Naive B cell (primary cell): Measurements from ENCODE around the gene RUBCN. TPM values are rescaled to one million over a fixed set of nuclear protein-coding genes. Genes with fewer than 3 reads are reported as not detected.
"Not testable (repeated sequence)": the region's sequence is repeated elsewhere in the genome, so short reads cannot be mapped to it uniquely, and the experiment has no call there.

Source experiments
- ATAC-seq, 2 donors: fragments of 150-1000 bp; cut with Tn5 transposase; 2 replicates each; pipeline ENCODE4 v1.10.0; 2021; ENCODE audit warnings: low read depth in 2 of 2, mild to moderate bottlenecking in 2 of 2, moderate library complexity in 2 of 2
- DNase-seq: peaks from one replicate; pipeline ENCODE4 v3.0.0; 2022
- H3K27ac Mint-ChIP-seq, 6 donors: one replicate each; pipeline ENCODE4 v1.8.0; 2020 to 2022; ENCODE audit warnings: mild to moderate bottlenecking in 6 of 6, mixed read lengths in 6 of 6, moderate library complexity in 5 of 6, inconsistent platforms in 2 of 6
- H3K27me3 Mint-ChIP-seq, 3 donors: one replicate each; pipeline ENCODE4 v1.8.0; 2021 to 2022; ENCODE audit warnings: mixed read lengths in 3 of 3, mild to moderate bottlenecking in 1 of 3
- H3K36me3 Mint-ChIP-seq, 2 donors: one replicate each; pipeline ENCODE4 v1.8.0; 2020 to 2022; ENCODE audit warnings: mixed read lengths in 2 of 2, inconsistent platforms in 1 of 2, mild to moderate bottlenecking in 1 of 2
- H3K4me1 Mint-ChIP-seq, 3 donors: one replicate each; pipeline ENCODE4 v1.8.0; 2020 to 2022; ENCODE audit warnings: mixed read lengths in 3 of 3, inconsistent platforms in 1 of 3, mild to moderate bottlenecking in 1 of 3, moderate library complexity in 1 of 3
- H3K4me3 Mint-ChIP-seq, 8 donors: one replicate each; pipeline ENCODE4 v1.8.0; 2020 to 2022; ENCODE audit warnings: mild to moderate bottlenecking in 8 of 8, mixed read lengths in 8 of 8, moderate library complexity in 8 of 8, inconsistent platforms in 2 of 8
- H3K9me3 Mint-ChIP-seq, 7 donors: one replicate each; pipeline ENCODE4 v1.8.0; 2020 to 2022; ENCODE audit warnings: mixed read lengths in 7 of 7, mild to moderate bottlenecking in 5 of 7, inconsistent platforms in 2 of 7, moderate library complexity in 1 of 7
- polyA plus RNA-seq, 6 donors: library from polyadenylated mRNA; unstranded; fragments of 300-500 nt; fragmentation: Illumina TruSeq; gene quantifications; one replicate each; pipeline ENCODE4 v1.2.3, GENCODE V29; 2021; ENCODE audit warnings: low read depth in 6 of 6

RUBCN gene
- polyA plus RNA-seq, 6 donors from 2014 or later: 20.0 to 46.9 (median 24.8) TPM

DNA sequence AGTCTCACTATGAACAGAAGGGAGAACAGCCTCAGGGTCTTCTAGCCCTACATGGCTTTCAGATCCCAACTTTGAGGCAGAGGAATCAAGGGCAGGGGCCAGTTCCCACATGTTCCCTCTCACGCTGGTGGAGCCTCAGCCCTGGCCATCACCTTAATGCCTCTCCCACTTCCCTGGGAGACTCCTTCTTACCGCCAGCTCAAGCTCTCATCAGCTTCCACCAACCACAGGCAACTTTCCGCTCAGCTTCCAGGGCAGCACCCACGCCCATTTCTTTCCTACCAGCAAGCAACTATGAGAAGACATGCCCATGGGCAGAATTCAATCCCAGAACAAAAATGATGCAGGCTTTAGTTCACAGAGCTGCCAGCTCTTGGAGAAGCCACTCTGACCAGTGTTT is 63.5 kb downstream of the RUBCN start:
- DNase-seq (no peak), ATAC-seq (no peak)
- Mint-ChIP-seq H3K9me3 (no peaks in the 10 kb centered on the region), H3K4me3 (no peak overlapping the region), H3K27ac (peak overlapping the region in 5 of 6 donors; percentile 84 to 95 (median 88)), H3K27me3 (no peaks in the 10 kb centered on the region), H3K36me3 (peaks cover 3 to 19% of the 10 kb centered on the region in 2 donors), H3K4me1 (peaks cover 23 to 39% (median 29%) of the 10 kb centered on the region in 3 donors)

DNA sequence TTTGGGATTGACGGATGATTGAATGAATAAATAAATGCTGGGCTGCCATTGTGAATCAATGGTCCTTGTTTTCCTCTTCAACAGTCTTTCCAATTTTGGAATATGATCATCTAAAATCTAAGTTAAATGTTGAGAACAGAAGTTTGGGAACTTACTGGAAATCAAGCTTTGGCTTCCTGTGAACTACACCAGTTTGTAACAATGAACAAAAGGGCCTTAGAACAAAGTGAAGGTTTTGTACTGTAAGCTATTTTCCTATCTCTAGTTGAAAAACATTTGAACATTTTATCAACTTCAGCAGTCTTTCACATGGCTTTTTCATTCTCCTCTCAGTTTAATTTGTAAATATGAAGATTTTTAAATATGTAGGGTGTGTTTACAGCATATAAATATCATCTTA is 66.3 kb downstream of the RUBCN start:
- peaks cover 0 to 15% of the 10 kb centered on the region in 2 donors for H3K36me3 Mint-ChIP-seq
- ATAC-seq (no peak), DNase-seq (no peak)
- H3K4me3 Mint-ChIP-seq: no peak overlapping the region
- H3K4me1 Mint-ChIP-seq: peaks cover 21 to 36% (median 28%) of the 10 kb centered on the region in 3 donors
- no peaks in the 10 kb centered on the region for H3K9me3 Mint-ChIP-seq
- no peaks in the 10 kb centered on the region for H3K27me3 Mint-ChIP-seq
- peak overlapping the region in 5 of 6 donors; percentile 17 to 84 (median 42) for H3K27ac Mint-ChIP-seq

DNA sequence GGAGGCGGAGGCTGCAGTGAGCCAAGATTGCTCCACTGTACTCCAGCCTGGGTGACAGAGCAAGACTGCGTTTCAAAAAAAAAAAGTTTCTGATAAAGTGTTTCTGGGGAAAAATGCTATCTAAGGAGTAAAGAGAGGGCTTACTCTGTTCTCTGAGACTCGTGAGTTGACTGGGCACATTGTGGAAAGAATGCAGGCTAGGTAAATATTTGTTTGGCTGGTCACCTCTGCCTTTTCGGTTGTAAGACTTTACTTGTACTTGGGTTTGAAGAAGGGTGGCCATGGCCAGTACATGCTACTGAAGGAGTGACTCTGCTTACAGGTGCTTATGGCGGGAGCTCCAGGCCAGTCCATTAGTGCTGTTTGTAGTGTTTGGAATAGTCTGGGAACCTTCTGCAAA is 68.7 kb downstream of the RUBCN start:
- H3K27ac Mint-ChIP-seq: peak overlapping the region in 2 of 6 donors; percentile 56 to 84
- no peaks in the 10 kb centered on the region for H3K9me3 Mint-ChIP-seq
- peaks cover 0 to under 1% of the 10 kb centered on the region in 2 donors for H3K36me3 Mint-ChIP-seq
- DNase-seq (no peak), ATAC-seq (no peak)
- no peaks in the 10 kb centered on the region for H3K27me3 Mint-ChIP-seq
- peak overlapping the region in 1 of 8 donors; percentile 30 for H3K4me3 Mint-ChIP-seq
- H3K4me1 Mint-ChIP-seq: peaks cover 0 to 13% (median 5%) of the 10 kb centered on the region in 3 donors

DNA sequence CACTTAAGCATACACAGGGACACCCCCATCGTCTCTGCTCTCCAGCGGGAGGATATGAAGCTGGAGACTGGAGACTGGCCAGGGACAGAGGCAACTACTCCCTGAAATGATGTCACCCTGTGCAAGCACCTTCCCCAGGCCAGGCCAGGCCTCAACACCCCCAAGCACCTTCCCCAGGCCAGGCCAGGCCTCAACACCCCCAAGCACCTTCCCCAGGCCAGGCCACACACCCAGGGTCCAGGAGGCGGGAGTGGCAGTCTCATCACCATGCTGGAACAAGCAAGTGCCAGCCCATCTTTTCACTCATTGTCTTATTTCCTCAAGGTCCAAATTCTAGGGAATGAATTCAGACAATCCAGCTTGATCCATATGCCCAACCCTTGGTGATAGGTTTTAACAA is 69.4 kb downstream of the RUBCN start:
- Mint-ChIP-seq H3K27ac (peak overlapping the region in 2 of 6 donors; percentile 74 to 84), H3K4me3 (peak overlapping the region in 4 of 8 donors; percentile 13 to 56 (median 41)), H3K4me1 (peaks cover 0 to 13% (median 5%) of the 10 kb centered on the region in 3 donors)
- not testable (repeated sequence) for ATAC-seq, H3K9me3 Mint-ChIP-seq, H3K36me3 Mint-ChIP-seq, H3K27me3 Mint-ChIP-seq, DNase-seq

DNA sequence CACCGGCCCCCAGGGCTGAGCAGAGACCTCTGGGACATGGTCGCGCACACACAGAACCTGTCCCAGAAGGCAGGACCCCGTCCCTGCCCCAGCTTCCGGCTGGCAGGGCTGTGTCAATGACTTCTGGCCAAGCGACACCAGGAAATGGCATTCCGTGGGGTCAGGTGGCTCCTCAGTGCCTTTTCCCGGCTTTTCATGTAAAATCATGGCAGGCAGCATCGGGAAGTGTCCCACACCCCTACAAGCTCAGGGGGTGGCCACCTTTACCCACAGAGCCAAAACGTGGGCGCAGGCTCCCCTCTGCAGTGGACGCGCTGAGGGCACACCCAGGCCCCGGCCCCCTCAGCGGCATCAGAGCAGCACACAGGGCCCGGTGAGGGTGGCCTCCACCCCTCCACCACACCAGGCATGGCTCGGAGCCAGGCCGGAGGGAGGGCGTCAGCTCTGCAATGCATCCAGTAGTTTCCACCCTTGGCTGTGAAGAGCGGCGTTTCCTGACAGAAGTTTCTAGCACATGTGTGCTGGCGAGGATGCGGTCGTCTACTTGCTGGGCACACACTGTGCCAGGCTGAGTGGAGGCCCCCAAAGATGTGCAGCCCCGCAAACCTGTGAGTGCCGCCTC is 70.4 kb downstream of the RUBCN start:
- H3K27me3 Mint-ChIP-seq, H3K36me3 Mint-ChIP-seq, ATAC-seq, H3K27ac Mint-ChIP-seq, DNase-seq, H3K4me3 Mint-ChIP-seq, H3K4me1 Mint-ChIP-seq, H3K9me3 Mint-ChIP-seq: not testable (repeated sequence)

DNA sequence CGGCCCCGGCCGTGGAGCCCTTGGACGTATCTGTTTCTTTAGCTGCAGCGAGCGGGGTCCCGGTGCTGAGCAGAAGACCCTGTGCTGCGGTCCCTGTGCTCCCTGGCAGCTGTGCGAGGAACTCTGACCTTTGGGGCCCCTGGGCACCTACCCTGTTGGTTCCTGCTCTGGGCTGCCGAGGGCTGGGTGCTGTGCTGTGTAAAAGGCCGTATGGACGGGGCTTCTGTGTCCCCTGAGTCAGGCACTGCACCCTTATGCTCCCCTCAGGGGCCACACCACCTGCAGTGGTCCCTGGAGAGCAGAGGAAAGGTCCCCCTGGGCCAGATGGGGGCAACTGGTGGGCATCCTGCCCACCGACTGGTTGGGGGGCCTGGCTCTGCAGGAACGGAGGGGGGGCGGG is 71.2 kb downstream of the RUBCN start:
- not testable (repeated sequence) for DNase-seq, H3K9me3 Mint-ChIP-seq, H3K27ac Mint-ChIP-seq, H3K36me3 Mint-ChIP-seq, H3K4me3 Mint-ChIP-seq, H3K4me1 Mint-ChIP-seq, H3K27me3 Mint-ChIP-seq, ATAC-seq

DNA sequence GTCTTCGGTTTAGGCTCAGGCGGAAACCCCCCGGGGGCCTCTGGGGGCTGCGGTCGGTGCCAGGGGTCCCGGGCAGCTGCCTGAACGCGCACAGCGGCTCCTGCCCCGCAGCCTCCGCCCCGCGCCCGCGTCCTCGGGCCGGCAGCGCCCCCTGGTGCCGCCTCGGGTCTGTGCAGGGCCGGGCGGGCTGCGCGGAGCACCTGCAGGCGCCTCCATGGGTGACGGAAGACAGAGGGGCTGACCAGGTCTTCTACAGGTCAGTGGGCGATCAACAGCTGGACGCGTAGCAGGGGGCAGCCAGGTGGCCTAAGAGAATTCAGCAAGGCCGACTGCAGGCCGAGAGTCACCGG is 71.6 kb downstream of the RUBCN start:
- H3K27me3 Mint-ChIP-seq, H3K36me3 Mint-ChIP-seq, H3K4me1 Mint-ChIP-seq, DNase-seq, H3K9me3 Mint-ChIP-seq: not testable (repeated sequence)
- Mint-ChIP-seq H3K4me3 (peak overlapping the region in 7 of 8 donors; percentile 33 to 77 (median 53)), H3K27ac (peak overlapping the region in 4 of 6 donors; percentile 72 to 95 (median 72))
- ATAC-seq: peak; percentile 74 to 79

DNA sequence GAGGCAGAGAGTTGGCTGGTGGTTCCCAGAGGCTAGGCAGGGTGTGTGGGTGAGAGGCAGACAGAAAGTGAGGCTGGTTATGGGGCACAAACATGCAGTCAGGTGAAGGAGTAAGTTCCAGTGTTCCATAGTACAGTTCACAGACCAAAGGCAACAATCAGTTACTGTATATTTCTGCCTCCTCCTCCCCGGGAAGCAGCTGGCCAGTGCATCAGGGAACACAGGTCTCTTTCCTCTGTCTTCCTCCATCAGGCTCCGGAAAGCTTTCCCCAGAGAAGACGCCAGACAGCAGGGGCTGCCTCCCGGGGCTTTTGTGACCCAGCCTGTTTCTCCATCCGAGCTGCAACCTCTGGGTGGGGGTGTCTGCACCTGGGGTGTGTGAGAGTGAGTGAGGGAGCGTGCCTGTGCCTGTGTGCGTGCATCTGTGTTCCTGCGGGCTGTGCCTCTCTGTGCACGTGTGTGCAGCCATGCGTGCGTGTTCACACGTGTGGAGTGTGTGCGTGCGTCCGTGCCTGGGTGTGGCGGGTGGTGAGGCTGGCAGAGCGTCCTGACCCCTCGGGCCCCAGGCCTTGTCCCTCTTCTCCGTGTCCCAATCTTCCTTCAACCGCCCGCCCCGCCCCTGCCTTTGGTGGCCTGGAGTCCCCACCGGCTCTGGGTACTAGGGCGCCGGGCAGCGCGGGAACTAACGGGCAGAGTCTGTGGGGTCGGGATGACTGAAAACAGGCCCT is 72.1 kb downstream of the RUBCN start:
- ATAC-seq (peak; percentile 86 to 88), DNase-seq (peak; percentile 83)
- not testable (repeated sequence) for H3K9me3 Mint-ChIP-seq, H3K27me3 Mint-ChIP-seq, H3K4me1 Mint-ChIP-seq, H3K36me3 Mint-ChIP-seq
- Mint-ChIP-seq H3K27ac (peak overlapping the region in 5 of 6 donors; percentile 66 to 95 (median 72)), H3K4me3 (peak overlapping the region; percentile 19 to 77 (median 50))

DNA sequence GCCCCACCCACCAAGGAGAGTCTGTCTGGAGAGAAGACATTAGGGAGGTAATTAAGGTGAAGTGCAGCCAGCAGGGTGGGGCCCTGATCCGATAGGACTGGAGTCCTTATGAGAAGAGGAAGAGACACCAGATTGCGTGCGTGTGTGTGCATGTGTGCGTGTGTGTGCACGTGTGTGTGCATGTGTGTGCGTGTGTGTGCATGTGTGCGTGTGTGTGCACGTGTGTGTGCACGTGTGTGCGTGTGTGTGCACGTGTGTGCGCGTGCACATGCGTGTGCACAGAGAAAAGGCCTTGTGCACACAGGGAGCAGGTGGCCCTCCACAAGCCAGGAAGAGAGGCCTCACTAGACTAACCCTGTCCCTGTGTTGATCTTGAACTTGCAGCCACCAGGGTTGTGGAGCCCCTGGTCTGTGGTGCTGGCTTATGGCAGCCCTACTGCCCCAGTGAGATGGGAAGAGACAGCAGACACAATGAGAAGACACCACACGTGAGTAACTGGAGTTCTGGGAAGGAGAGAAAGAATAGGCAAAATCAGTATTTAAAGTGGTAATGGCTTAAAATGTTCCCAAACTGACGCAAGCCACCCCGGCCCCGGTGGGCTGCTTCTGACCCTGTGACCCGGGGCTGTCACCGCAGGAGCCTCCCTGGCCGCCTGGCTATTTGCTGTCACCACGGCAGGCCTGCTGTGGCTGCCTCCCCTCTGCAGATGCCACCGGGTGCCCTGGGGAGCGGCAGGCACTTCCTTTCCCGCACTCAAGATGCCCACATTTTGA is 73.2 kb downstream of the RUBCN start:
- not testable (repeated sequence) for H3K4me3 Mint-ChIP-seq, ATAC-seq, H3K9me3 Mint-ChIP-seq, H3K4me1 Mint-ChIP-seq, DNase-seq, H3K27me3 Mint-ChIP-seq, H3K27ac Mint-ChIP-seq, H3K36me3 Mint-ChIP-seq

DNA sequence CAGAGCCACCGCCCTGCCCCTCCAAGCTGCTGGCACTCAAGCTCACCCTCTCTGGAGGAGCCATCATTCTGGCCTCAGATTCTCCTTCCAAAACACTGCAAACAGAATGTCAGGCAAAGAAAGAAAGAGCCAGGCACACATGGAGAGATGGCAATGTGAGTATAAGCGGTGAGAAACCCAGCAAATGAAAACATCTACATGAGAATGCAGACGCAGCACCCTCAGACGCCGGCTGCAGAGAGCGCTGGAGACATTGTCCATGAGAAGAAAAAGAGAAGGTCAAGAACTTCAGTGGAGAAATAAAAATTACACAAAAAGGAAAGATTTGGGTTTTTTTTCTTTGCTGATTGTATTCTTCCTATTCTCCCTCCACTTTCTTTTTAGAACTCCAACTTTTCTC is 74.4 kb downstream of the RUBCN start:
- H3K4me3 Mint-ChIP-seq: peak overlapping the region in 1 of 8 donors; percentile 36
- H3K27ac Mint-ChIP-seq: peak overlapping the region in 1 of 6 donors; percentile 12

DNA sequence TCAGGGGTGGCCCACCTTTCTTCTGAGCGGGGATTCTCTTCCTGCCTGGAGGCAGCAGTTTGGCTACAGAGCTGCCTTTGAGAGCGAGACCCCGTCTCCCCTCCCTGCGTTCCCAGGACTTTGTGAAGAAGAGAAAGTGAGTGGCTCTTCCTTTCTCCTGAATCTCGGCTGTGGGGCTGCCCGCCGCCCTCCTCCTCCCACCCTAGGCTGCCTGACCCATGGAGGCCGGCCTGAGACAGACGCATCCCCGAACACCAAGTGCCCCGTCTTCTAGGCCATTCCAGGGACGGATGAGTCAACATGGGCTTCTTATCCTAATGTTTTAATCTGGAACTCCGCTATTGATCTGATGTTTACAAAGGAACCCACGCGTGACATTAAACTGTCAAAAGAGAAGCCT is 74.8 kb downstream of the RUBCN start:
- H3K36me3 Mint-ChIP-seq, H3K27ac Mint-ChIP-seq, H3K9me3 Mint-ChIP-seq, H3K4me1 Mint-ChIP-seq, DNase-seq, H3K27me3 Mint-ChIP-seq, ATAC-seq, H3K4me3 Mint-ChIP-seq: not testable (repeated sequence)

More for the DNA sequence above, 74.4 kb downstream of the RUBCN start:
- not testable (repeated sequence) for DNase-seq, H3K4me1 Mint-ChIP-seq, H3K27me3 Mint-ChIP-seq, ATAC-seq, H3K9me3 Mint-ChIP-seq, H3K36me3 Mint-ChIP-seq

DNA sequence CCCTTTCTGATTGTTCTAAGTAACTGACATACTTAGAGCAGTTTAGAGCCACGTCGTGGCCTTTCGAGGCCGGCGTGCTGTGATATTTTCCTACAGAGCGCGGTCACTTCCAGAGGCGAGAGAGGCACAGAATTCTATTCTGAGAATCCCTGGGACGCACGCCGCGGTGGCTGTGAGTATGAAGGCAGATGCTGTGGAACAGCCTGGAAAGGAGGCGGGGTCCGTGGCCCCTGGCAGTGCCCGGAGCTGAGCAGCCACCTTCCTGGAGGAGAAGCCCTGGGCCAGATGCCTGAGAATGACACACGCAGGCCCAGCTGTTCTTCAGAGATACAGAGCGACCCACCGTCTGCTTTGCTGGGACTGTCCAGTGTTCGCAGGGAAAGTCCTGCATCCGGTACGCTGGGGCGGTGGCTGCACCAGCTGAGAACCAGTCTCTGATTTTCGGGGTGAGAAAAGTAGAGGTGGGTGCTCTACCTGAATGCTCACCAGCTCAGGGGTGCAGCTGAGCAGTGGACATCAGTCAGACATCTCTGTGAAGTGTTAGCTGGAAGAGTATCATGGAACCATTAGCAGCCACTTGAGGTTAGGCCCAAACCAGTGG is 75.4 kb downstream of the RUBCN start:
- DNase-seq, H3K27me3 Mint-ChIP-seq, H3K4me1 Mint-ChIP-seq, H3K9me3 Mint-ChIP-seq, H3K27ac Mint-ChIP-seq, ATAC-seq, H3K36me3 Mint-ChIP-seq: not testable (repeated sequence)
- peak overlapping the region in 1 of 8 donors; percentile 21 for H3K4me3 Mint-ChIP-seq

DNA sequence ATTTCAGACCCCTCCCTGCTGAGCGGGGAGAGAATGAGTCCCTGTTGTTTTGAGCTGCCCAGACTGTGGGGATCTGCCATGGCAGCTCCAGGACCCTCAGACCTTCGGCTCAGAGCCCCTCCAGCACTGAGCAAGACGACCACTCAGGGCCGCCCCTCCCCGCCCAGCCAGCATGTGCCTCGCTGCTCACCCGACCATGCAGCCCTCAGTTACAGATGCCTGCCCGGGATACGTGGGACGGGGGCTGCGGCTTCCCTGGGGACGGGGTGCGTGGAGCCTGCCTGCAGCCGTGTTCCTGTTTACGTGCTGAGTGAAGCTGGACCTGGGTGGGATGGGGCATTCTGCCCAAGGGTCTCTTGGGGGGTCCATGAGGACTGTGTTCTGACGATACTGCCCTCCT is 77.0 kb downstream of the RUBCN start:
- H3K27me3 Mint-ChIP-seq, H3K36me3 Mint-ChIP-seq, H3K4me3 Mint-ChIP-seq, ATAC-seq, H3K27ac Mint-ChIP-seq, H3K9me3 Mint-ChIP-seq, DNase-seq, H3K4me1 Mint-ChIP-seq: not testable (repeated sequence)
